GM21619 (cell line): Measurements from ENCODE around the gene RALGPS1.

Source experiments
- ATAC-seq: cut with Tn5 transposase; IDR thresholded peaks from one replicate; pipeline ENCODE4 v1.9.1; 2021; ENCODE audit not compliant: unreplicated experiment

Gene RALGPS1

DNA sequence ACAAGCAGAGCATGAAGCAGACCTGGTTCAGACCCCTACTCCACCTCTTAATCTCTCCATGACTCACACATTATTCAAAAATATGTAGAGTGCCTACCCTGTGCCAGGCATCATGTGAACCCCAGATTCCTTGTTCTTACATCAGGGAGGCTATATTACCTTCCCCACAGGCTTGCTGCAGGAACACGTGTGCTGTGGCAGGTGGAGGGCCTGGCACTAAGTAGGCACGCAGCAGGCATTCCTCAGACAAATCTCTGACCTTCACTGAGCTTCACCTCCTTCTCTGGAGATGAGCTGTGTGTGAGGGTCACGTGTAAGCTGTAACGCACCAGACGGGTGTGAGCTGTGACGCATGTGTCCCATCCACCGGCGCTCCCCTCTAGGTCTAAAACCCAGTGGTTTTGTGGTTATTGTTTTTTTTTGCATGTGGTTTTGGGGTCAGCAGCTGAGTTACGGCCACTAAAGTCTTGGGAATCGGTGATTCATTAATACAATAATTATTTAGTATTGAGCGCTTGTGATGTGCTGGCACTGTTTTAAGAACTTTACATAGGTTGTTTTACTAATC is 177.5 kb downstream of the RALGPS1 start:
- no peak for ATAC-seq

DNA sequence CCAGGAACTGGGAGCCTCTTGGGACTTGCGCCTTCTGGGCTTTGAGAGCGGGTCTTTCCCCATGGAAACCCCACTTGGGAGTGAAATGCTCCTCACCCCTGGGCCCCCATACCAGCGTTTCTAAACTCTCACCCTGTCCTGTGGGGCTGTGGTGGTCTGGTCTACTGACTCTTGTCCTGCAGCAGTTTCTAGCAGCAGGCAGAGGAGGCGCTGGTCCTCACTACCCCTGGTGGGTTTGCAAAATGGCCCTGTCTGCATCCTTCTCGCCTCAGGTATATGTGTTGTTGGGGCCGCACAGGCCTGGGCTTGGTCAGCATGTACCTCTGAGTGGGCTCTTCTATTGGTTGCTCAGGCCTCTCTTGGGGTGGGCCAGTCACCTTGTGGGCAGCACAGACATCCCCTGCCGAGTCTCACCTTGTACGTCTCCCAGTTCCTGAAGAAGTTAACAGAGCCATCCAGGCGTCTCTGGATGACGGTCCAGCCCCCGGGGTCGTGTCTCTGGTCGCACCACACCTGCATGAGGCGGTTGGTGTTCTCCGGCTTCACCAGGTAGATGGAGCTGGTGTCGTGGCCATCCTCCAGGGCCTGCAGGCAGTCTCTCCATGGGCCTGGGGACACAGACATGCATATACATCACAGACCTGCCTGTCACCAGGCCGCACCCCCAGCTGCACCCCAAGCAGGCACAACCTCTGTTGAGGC is 178.9 kb downstream of the RALGPS1 start:
- ATAC-seq: no peak

DNA sequence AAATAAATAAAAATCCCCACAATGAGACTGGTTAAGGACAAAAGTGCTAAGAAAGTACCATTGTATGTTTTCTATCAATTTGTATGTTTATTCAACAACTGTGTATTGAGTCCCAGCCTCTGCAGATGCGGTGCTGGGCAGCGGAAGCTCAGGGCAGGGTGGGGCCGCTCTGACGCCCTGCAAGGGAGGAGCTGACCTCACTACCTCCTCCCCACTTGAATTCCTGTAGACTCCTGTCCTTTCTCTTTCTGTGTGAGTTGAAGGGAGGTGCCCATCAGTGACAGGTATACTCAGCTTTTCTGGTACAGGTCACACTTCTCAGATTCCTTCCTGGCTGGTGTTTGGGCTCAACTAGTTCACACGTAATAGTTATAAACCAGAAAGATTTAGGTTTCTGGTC is 180.8 kb downstream of the RALGPS1 start:
- no peak for ATAC-seq

DNA sequence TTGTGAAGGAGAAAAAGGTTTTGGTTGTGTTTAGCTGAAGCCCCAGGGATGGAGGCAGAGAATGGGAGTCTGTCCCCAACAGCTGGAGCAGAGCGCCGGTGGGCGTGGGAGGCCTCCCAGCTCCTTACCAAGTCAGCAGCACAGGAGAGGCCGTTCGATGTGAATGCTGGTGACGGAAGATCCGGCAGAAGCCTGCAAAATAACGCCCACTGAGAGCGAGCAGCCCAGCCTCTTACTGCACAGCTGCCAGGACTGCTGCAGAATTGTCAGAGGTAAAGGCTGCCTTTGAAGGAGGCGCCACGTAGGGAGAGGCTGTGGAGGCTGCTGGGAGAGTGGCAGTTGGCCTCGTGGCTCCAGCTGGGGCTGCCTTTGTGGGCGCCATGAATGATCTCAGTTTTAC is 181.6 kb downstream of the RALGPS1 start:
- ATAC-seq: no peak

DNA sequence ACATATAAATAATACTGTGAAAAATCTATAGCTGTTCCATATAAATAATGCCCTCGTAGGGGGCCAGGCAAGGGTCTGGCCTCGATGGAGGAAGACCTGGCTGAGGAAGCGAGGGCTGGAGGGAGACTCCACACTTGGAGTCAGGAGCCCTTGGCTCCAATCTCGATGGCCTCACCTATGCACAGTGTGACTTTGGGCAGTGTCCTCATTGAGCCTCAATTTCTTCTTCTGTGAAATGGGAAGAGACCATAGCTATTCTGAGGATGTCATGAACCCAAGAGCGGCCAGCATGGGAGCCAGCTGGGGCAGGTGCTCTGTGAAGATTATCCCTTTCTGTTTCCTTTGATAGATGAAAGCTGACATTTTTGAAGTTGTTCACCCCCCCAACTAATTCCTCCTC is 183.1 kb downstream of the RALGPS1 start:
- no peak for ATAC-seq

DNA sequence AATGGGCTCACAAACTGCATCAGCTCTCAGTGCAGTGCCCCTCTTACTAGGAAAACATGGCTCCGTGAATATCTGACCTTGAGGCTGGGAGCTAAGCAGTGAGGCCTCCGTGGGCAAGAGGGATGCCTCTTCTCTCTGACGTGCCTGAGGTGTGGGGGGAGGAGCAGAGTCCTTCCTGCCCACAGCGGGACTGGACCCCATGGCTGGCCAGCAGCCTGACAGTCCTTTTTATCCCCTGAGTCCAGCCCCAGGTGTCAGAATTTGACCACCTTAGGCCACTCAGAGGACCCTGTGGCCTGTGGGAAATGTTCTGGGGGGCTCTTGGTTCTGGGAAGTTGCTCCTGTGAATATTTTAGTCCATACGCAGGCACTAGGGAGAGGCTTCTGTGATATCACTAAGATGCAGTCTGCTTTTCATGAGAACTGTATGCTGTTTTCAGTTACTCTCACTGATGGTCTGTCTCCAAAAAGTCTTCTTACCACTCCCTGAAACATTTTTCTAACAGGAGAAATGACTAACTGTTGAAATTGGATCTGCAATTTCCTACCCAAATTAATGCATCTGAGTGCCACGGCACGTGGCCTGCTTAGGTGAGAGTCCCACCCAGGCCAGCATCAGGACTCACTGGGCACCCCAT is 184.5 kb downstream of the RALGPS1 start:
- no peak for ATAC-seq

DNA sequence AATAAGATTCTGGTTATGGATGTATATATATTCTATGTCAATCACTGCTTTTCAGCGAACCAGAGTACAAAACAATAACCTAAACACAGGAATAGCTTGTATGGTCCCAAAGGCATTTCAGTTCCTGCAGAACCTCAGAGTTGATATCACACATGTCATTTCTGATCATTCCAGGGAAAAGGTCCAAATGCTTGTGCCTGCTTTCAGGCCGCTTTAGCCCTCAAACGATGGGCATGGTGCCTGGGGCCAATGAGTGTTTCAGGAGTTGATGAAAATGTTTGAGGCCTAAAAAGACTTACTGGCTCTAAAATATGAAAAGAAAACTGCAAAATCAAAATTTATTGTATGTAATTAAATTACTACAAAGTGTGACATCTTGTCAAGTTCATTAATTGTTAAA is 185.1 kb downstream of the RALGPS1 start:
- no peak for ATAC-seq

DNA sequence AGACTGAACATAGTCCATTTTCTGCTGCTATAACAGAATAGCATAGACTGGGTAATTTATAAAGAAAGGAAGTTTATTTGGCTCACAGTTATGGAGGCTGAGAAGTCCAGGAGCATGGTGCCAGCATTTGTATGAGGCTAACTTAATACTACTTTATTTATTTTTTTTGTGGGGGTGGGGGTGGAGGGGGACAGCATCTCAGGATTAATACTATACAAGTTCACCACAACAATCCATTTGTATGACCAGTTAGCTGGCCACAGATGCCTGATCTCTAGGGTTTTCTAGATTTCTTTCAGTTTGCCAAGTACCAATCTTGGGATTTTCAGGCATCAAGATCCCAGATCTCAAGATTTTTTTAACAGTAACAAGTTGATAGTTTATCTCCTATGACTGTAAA is 187.6 kb downstream of the RALGPS1 start:
- ATAC-seq: no peak

DNA sequence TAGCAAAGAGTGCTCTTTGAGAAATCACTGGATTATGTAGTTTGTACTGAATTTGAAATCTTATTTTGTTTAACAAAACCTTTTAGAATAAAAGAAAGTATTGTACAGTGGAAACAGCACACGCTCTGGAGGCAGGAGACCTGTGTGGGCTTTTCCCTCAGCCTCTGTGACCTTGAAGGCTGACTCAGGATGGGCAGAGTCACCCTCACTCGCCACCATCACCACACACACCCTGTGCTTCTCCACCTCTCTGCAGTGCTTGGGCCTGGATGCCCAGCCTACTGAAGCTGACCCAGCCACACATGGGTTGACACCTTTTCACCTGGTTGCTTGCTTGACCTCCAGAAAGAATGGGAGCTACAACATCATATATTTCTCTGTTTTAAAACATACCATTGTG is 188.2 kb downstream of the RALGPS1 start:
- ATAC-seq: no peak

DNA sequence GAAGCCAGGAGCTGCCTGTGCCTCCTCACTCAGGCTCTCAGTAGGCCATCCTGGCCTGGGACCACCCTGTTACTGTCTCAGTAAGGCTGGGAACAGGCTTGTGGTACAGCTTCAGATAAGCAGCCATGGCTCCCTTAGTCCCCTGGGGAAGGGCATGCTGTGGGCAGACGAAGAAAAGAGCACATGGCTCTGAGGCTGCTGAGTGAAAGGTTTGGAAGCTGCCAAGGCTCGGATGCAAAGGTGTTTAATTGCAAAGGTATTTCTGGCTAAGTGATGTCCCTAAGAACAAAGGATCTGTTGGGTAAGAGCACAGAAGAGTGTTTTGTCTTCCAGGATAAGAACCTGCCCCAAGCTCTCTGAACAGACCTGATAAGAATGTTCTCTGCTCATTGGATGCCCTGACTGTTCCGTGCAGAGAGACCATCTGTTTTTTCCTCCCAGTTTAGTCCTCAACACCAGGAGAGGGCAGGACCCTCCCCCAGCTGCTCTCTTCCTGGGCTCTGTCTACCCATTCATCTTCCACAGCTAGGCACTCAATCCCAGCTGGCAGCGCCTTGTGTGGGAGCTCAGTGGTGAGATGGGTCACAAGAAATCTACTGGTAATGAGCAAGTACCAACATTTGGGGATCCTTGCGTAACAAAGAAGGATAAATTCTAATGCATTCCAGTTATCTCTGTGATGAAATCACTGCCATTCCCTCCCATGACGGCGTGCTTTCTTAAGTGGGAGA is 190.2 kb downstream of the RALGPS1 start:
- no peak for ATAC-seq

DNA sequence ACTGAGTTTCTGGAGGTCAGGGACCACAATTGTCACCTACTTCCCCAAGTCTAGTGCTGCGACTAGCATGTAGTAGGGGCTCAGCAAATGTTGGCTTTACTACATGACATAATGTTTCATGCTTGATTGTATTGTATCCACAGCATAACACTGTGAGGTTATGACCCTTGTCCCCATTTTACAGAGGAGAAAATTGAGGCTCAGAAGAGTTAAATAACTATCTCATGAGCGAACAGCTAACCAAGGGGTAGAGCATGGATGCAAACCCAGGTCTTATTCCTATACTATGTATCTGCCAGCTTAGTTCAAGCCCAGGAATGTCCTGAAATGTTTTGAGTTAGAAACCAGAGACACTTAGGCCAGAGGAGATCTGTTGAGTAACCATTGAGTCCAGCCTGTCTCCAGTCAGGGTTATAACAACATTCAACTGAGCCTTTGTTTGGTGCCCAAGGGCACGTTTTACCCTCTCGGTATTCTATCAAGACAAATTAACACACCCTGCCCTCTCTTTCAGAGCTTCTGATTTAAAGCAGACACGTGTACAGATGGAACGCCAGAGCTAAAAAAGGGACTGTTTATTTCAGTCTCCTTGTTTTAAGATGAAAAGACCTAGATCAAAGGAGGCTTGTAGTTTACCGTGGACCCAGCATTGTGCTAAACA is 191.4 kb downstream of the RALGPS1 start:
- ATAC-seq: no peak

DNA sequence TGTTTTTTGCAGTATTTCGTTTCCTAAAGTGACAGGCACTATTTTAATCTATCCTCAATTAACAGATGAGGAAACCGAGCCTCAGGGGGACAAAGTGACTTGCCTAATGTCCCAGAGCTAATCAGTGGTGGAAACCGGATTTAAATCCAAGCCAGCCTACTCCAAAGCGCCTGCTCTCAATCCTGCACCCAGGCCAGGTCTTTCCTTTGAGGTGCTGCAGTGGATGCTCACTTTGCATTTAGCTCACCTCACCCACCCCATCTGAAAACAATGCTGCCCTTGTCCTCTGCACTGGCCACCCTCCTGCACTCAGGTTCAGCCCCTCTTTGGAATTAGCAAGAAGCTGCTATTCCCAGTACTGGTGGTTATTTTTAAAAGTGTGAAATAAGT is 191.9 kb downstream of the RALGPS1 start:
- ATAC-seq: no peak

DNA sequence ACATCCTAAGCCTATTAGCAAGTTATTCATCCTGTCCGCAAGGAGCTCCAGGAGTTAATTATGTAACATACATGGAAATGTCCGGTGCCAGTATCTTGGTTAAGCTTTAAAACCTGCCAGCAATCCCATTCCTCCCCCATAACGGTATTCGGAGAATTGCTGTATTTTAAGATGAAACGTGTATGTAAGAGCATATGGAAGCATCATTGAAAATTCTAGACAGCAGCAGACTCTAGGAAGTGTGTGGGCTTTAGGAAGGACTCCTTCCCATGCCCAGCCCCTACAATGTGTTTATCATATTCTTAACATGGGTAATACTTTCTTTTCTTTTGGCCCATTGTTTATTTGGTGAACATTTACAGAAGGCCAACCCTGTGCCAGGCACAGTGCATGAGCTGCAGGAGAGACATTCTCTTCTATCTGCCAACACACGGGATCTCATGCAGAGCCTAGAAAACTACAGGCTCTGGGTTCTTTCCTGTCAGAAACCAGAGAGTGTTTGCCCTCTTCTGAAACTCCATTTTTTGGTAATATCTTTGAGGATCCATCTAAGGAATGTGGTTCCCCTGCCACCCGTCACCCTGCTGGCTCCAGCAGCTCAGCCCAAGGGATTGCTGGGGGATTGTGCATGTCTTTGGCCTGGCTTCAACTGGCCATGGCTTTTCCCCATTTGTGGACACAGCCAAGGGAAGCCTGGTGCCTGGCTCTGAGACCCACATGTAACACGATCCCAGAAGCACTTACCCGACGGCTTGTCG is 192.8 kb downstream of the RALGPS1 start:
- ATAC-seq: no peak

DNA sequence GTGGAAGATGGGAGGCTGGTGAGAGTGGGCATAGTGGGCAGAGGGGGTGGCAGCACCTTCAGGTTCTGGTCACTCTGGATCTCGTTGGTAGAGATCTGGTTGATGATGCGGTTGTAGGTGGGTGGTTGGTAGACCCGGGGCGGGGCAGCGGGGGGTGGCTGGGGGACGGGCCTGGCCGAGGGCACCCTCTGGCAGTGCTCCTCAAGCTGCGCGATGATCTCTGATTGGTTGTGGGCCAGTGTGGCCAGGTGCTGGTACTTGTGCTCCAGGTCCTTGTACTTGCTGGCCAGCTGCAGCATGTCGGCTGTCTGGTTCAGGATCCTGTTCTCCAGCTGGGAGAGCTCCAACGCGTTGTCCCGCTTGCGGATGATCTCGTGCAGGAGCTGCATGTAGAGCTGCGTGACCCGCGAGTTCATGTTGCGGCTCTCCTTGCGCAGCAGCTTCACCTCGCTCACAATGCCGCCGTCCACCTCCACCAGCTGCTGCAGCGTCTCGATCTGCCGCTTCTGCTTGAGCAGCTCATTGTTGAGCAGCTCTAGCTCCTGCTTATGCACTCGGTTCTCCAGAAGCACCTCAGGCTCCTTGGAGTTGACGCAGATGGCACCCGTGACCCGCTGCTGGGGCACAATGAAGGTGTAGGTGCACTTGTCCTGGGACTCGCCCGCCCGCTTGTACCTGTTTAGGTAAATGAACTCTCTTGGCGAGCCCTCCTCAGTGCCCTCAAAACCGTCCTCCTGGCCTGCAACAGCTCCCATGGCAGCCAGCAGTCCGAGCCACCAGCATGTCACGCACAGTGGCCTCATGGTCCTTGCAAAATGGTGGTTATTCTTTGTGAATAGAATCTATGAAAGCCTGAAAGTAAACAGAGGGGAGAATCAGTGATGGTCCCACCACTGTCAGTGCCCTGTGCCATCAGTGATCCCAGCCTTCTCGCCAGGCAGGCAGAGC is 193.6 kb downstream of the RALGPS1 start:
- no peak for ATAC-seq

DNA sequence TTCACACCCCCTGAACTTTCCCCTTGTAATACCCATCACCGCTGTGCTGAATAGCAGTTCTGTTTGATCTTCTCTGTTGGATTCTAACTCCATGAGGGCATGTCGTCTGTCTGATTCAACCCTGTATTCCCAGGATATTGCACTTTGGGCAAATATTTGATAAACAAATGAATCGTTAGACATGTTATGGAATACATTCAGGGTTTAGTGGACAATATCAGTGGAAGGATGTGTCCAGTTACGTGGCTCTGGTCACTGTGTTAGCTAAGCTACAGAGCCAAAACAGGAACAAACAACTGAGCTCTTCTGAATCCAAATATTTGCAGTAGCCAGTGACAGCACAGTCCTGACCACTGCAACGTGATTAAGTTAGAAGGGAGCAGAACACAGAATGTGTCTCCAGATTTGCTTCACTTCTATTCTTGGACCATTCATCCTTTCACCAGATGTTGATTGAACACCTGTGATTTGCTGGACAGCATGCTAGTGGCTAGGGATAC is 194.7 kb downstream of the RALGPS1 start:
- ATAC-seq: no peak

DNA sequence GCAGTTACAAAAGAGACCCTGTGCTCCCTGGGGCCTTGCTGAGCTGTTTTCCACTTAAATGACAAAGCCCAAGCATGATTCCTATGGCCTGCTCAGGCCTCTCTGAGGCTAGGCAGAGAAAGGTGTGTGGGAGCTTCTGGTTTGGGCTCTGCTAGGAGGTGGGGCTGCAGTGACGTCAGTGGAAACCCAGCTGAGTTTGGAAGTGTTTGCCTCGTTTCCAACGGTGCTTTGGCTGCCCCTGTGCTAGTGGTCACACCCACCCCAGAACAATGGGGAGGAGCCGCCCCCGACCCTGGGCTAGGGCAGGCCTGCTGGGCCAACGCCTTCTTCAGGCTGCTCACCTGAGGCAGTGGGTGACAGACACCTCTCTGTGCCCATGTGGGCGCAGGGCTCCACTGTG is 197.5 kb downstream of the RALGPS1 start:
- no peak for ATAC-seq

DNA sequence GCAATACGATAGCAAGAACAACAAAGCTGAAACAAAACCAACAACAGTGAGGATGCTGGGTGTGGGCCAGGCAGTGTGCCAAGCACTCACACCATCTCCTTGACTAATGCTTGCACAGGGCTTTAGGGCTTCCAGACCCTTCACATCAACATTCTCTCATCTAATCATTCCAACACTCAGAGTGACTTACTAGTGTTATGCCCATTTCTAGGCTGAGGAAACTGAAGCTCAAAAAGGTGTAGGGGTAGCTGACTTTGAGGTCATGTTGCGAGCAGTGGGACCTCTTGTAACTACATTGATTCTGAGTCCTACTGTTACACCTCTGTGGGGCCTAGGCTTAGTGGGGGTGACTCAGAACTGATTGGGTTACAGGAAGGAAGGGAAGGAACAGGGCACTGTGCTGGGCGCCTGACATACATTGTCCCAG is 198.2 kb downstream of the RALGPS1 start:
- no peak for ATAC-seq

DNA sequence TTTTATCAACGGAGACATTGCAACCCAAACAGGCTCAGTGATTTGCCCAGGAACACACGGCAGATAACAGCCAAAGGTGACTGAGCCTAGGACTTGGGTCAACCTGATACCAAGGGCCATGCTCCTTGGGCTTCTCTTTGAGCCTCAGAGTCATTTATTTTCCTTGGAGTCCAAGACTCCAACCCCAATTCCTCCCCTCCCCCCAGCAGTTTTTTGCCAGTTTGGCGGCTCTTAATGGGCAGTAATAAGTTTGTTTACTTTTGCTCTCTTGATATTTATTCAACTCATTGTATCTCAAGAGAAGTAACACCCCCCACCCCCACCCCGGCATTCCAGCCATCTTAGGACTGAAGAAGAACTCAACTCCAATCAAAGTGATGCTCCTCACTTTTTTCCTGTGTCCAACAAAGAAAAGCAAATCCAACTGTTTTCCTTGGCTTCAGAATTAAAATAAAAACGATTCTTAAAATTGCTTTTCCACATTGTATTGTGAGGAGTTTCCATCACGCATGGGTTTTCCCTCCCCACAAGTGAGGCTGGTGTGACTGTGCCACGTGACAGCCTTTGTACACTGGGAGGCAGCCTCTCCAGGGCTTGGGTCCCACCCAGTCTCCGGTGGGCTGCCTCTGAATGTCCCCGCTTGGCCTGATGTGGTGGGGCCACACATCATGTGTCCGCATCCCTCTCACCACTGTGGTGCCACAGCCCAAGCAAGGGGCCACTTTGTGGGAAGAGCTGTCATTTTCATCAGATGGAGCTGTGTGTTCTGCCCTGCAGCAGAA is 198.8 kb downstream of the RALGPS1 start:
- ATAC-seq: no peak

DNA sequence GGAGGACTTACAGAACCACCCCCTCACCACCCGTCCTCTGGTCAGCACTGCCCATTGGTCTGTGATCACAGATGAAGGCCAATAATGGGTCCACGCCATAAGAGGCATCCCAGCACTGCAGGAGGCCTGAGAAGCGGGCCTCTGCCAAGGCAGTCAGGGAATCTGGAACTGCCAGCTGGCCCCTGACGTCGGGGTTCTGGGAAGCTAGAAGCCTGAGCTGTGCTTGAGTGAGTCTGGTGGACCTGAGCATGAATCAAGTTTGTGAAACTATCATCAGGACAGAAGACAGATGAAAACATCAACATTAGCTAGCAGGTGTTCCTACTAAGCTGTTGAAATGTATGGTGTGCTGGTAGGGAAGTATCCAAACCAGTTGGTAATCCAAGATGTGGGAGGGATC is 200.0 kb downstream of the RALGPS1 start:
- ATAC-seq: no peak
